Common myeloid progenitor, CD34-positive (primary cell): ENCODE results near the gene SMG5.

Experiments
- CTCF ChIA-PET: fragments of 350-600 bp; sonication (Branson Sonifier 250); formaldehyde crosslinking; loops from one replicate; lab custom pipeline; 2021; ENCODE audit warnings: antibody characterized with exemption; lab: Charles Lee
- POLR2A ChIA-PET: fragments of 350-600 bp; sonication (Branson Sonifier 250); formaldehyde crosslinking; loops from one replicate; lab custom pipeline; 2021; ENCODE audit warnings: antibody characterized with exemption; lab: Charles Lee
- DNase-seq, 3 donors: peaks; one replicate each; pipeline versions ENCODE4 v3.0.0 to v3.0.0-alpha.2; 2013
- H3K27ac ChIP-seq, 2 experiments: 1 replicate in 1 of 2; 2 replicates in 1 of 2; pipeline ENCODE4 v1.7.0; 2013; ENCODE audit warnings: inconsistent platforms in 2 of 2, low read length in 2 of 2, mild to moderate bottlenecking in 2 of 2, low read depth in 1 of 2, moderate library complexity in 1 of 2; ENCODE audit not compliant: severe bottlenecking in 2 of 2, insufficient read depth in 1 of 2, poor library complexity in 1 of 2
- H3K27me3 ChIP-seq, 5 experiments: replicated peaks in 2 of 5; 1 replicate in 3 of 5; 2 replicates in 2 of 5; pipeline versions ENCODE4 v1.6.1 to v1.7.0; 2013; ENCODE audit warnings: low read length in 4 of 5, mild to moderate bottlenecking in 2 of 5, moderate library complexity in 2 of 5, inconsistent platforms in 1 of 5; ENCODE audit not compliant: insufficient read depth in 5 of 5, control insufficient read depth in 4 of 5
- H3K36me3 ChIP-seq, 4 experiments: 1 replicate in 2 of 4; 2 replicates in 2 of 4; pipeline versions ENCODE4 v1.6.1 to v1.7.0; 2013; ENCODE audit warnings: low read length in 3 of 4, control low read depth in 1 of 4, mild to moderate bottlenecking in 1 of 4; ENCODE audit not compliant: control insufficient read depth in 4 of 4, insufficient read depth in 4 of 4
- H3K4me1 ChIP-seq, 4 experiments: 1 replicate in 3 of 4; 2 replicates in 1 of 4; pipeline versions ENCODE4 v1.6.1 to v1.7.1; 2013; ENCODE audit warnings: low read length in 3 of 4, mild to moderate bottlenecking in 3 of 4, control low read depth in 1 of 4, inconsistent platforms in 1 of 4, moderate library complexity in 1 of 4; ENCODE audit not compliant: control insufficient read depth in 4 of 4, insufficient read depth in 4 of 4; ENCODE audit errors: control extremely low read depth in 1 of 4
- H3K4me3 ChIP-seq, 7 experiments: 1 replicate in 4 of 7; 2 replicates in 3 of 7; pipeline versions ENCODE4 v1.5.1 to v1.7.0; 2013; ENCODE audit warnings: mild to moderate bottlenecking in 7 of 7, low read length in 6 of 7, moderate library complexity in 6 of 7, inconsistent platforms in 2 of 7, low read depth in 2 of 7, control low read depth in 1 of 7; ENCODE audit not compliant: insufficient read depth in 4 of 7, control insufficient read depth in 1 of 7; ENCODE audit errors: extremely low read depth in 1 of 7
- H3K9me3 ChIP-seq, 5 experiments: 1 replicate in 4 of 5; 2 replicates in 1 of 5; pipeline versions ENCODE4 v1.6.1 to v1.7.1; 2013; ENCODE audit warnings: low read length in 4 of 5, mild to moderate bottlenecking in 2 of 5, inconsistent platforms in 1 of 5, low read depth in 1 of 5, moderate library complexity in 1 of 5; ENCODE audit not compliant: control insufficient read depth in 4 of 5, insufficient read depth in 2 of 5; ENCODE audit errors: control extremely low read depth in 1 of 5
- WGBS: methylation state at CpG from one replicate; pipeline ENCODE4 v1.1.5; 2013; ENCODE audit not compliant: insufficient coverage; 5-methylcytosine and 5-hydroxymethylcytosine counted together

The SMG5 gene

GRCh38 chr1:156200044-156200443, 82.6 kb downstream of the SMG5 start:
- no peaks in the 10 kb centered on the region for H3K9me3 ChIP-seq
- no peaks in the 10 kb centered on the region for H3K27me3 ChIP-seq
- H3K27ac ChIP-seq: no peak overlapping the region
- peaks cover 0 to 3% (median 0%) of the 10 kb centered on the region in 4 experiments for H3K4me1 ChIP-seq
- 92% methylated on average over 8 of the region's 8 CpGs for WGBS
- no peak overlapping the region for H3K4me3 ChIP-seq
- CTCF ChIA-PET: interaction anchor here (0.6 to 1.9 kb wide), 5 partner anchors 10 to 74 kb away, joined by 3 to 5 read pairs (median 4); no protein-coding TSS in a partner anchor
- POLR2A ChIA-PET: interaction anchor here (0.6 to 0.9 kb wide), 2 partner anchors 12 to 18 kb away, joined by 5 to 7 read pairs; partner anchors contain the start of gene PMF1
- H3K36me3 ChIP-seq: peaks cover 14 to 59% (median 33%) of the 10 kb centered on the region in 4 experiments
- no peak for DNase-seq
